ENCODE measurements around the gene PXYLP1. TPM values are rescaled to one million over a fixed set of nuclear protein-coding genes. Genes with fewer than 3 reads are reported as not detected.

Gene PXYLP1
- total RNA-seq, 3 donors from 2014 or later (not counting 1 experiment from before 2014, with no cell fraction given) = 13.0 to 32.4 (median 21.7) TPM

GRCh38 chr3:141191097-141191749 lies 40.4 kb upstream of the PXYLP1 start:
- Histone ChIP-seq H3K36me3 (ENCODE audit: control insufficient read depth, insufficient read depth, low read length) (no peaks in the 10 kb centered on the region), H3K27me3 (ENCODE audit: control insufficient read depth, insufficient read depth, low read length) (peaks cover 8% of the 10 kb centered on the region), H3K4me3 (ENCODE audit: low read length) (no peak overlapping the region), H3K9me3 (ENCODE audit: control insufficient read depth, insufficient read depth, low read length) (no peaks in the 10 kb centered on the region), H3K27ac (ENCODE audit: low read length) (no peak overlapping the region), H3K4me1 (ENCODE audit: control insufficient read depth, insufficient read depth, low read length) (no peaks in the 10 kb centered on the region)
- Mint-ChIP-seq H3K27ac (peak overlapping the region in 1 of 2 donors; percentile 6), H3K4me3 (no peak overlapping the region), H3K9me3 (no peaks in the 10 kb centered on the region), H3K4me1 (peaks cover 8 to 10% of the 10 kb centered on the region in 2 donors), H3K36me3 (no peaks in the 10 kb centered on the region), H3K27me3 (ENCODE audit: low read depth in 2 of 2) (peaks cover 17 to 22% of the 10 kb centered on the region in 2 donors)
- intact Hi-C loops (cut with micrococcal nuclease) = loop anchor here (10.0 kb wide), 1 partner anchor 266 kb away; no protein-coding TSS in a partner anchor
- DNase-seq = no peak
- 45% methylated on average over 2 of the region's 2 CpGs for WGBS (ENCODE audit: insufficient coverage)
- ATAC-seq = no peak
- TF ChIP-seq, protein P1, sequence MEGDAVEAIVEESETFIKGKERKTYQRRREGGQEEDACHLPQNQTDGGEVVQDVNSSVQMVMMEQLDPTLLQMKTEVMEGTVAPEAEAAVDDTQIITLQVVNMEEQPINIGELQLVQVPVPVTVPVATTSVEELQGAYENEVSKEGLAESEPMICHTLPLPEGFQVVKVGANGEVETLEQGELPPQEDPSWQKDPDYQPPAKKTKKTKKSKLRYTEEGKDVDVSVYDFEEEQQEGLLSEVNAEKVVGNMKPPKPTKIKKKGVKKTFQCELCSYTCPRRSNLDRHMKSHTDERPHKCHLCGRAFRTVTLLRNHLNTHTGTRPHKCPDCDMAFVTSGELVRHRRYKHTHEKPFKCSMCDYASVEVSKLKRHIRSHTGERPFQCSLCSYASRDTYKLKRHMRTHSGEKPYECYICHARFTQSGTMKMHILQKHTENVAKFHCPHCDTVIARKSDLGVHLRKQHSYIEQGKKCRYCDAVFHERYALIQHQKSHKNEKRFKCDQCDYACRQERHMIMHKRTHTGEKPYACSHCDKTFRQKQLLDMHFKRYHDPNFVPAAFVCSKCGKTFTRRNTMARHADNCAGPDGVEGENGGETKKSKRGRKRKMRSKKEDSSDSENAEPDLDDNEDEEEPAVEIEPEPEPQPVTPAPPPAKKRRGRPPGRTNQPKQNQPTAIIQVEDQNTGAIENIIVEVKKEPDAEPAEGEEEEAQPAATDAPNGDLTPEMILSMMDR (IDR thresholded peaks at IDR 0.05) = no peak

DNA sequence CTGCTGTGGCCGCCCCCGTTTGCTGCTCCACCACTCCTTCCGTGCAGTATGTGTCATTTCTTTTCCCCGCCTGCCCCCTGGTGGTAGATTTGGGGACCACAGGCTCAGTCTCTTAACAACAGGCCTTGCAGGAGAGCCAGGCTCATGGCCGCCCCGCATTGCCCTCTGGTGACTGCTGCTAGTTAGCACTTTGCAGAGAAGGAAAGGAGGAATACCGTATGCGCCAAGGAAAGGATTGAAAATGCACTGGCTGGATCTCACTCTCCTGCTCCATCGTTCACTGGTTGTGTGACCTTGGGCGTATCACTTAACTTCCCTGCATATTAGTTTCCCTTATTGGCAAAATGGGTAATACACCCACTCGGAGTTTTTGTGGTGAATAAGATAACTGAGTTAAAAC lies 39.3 kb upstream of the PXYLP1 start:
- Mint-ChIP-seq H3K4me1 (peaks cover 8 to 10% of the 10 kb centered on the region in 2 donors), H3K4me3 (no peak overlapping the region), H3K27ac (no peak overlapping the region), H3K36me3 (no peaks in the 10 kb centered on the region), H3K9me3 (no peaks in the 10 kb centered on the region), H3K27me3 (ENCODE audit: low read depth in 2 of 2) (peaks cover 23 to 33% of the 10 kb centered on the region in 2 donors)
- Histone ChIP-seq H3K4me1 (ENCODE audit: control insufficient read depth, insufficient read depth, low read length) (no peaks in the 10 kb centered on the region), H3K4me3 (ENCODE audit: low read length) (no peak overlapping the region), H3K9me3 (ENCODE audit: control insufficient read depth, insufficient read depth, low read length) (no peaks in the 10 kb centered on the region), H3K27ac (ENCODE audit: low read length) (no peak overlapping the region), H3K36me3 (ENCODE audit: control insufficient read depth, insufficient read depth, low read length) (no peaks in the 10 kb centered on the region), H3K27me3 (ENCODE audit: control insufficient read depth, insufficient read depth, low read length) (peaks cover 8% of the 10 kb centered on the region)
- peak; percentile 95 to 96 for DNase-seq
- peak; percentile 99 to 100 (median 100) for ATAC-seq
- 4% methylated on average over 9 of the region's 11 CpGs for WGBS (ENCODE audit: insufficient coverage)
- intact Hi-C loops (cut with micrococcal nuclease) = loop anchor here (1.0 to 10.0 kb wide), 4 partner anchors 181 to 294 kb away; no protein-coding TSS in a partner anchor
- TF ChIP-seq, protein P1 (IDR thresholded peaks at IDR 0.05) = peak; percentile 95

DNA sequence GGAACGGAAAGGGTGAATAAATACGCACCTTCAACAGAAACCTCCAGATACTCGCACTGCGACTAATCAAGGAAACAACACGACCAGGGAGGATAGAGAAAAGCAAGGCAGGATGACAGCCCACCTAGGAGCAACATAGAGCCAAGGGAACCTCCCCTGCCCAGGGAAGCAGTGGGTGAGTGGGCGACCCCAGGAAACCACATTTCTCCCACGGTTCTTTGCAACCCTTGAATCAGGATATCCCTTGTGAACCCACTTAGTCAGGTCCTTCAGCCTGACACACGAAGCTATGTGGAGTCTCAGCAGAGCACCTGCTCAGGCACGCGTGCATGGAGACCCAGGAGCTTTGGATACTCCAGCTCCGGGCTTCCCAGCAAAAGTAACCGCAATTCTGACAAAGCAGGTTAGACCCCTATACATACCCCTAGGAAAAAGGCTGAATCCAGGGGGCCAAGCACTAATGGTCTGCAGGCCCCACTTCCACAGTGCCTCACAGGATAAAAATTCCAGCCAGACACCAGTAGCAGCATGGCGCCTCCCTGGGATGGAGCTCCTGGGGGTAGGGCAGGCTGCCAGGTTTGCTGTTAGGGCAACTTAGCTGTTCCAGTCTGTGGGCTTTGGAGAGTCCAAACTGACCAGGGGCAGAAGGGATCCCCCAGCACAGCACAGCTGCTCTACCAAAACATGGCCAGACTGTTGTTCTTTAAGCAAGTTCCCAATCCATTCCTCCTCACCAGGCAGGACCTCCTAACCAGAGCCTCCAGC lies 38.4 kb upstream of the PXYLP1 start:
- Histone ChIP-seq H3K4me1 (ENCODE audit: control insufficient read depth, insufficient read depth, low read length) (no peaks in the 10 kb centered on the region), H3K9me3 (ENCODE audit: control insufficient read depth, insufficient read depth, low read length) (no peaks in the 10 kb centered on the region), H3K27ac (ENCODE audit: low read length) (no peak overlapping the region), H3K4me3 (ENCODE audit: low read length) (no peak overlapping the region), H3K27me3 (ENCODE audit: control insufficient read depth, insufficient read depth, low read length) (peaks cover 8% of the 10 kb centered on the region), H3K36me3 (ENCODE audit: control insufficient read depth, insufficient read depth, low read length) (no peaks in the 10 kb centered on the region)
- H3K4me1 Mint-ChIP-seq = peaks cover 8 to 10% of the 10 kb centered on the region in 2 donors
- H3K36me3 Mint-ChIP-seq = no peaks in the 10 kb centered on the region
- WGBS (ENCODE audit: insufficient coverage) = 59% methylated on average over 13 of the region's 13 CpGs
- ATAC-seq (no peak), DNase-seq (no peak)
- H3K4me3 Mint-ChIP-seq = no peak overlapping the region
- no peak overlapping the region for H3K27ac Mint-ChIP-seq
- H3K27me3 Mint-ChIP-seq (ENCODE audit: low read depth in 2 of 2) = peaks cover 27 to 42% of the 10 kb centered on the region in 2 donors
- TF ChIP-seq, protein P1 (IDR thresholded peaks at IDR 0.05) = no peak
- intact Hi-C loops (cut with micrococcal nuclease) = loop anchor here (10.0 kb wide), 1 partner anchor 268 kb away; no protein-coding TSS in a partner anchor
- no peaks in the 10 kb centered on the region for H3K9me3 Mint-ChIP-seq
